Measurements from ENCODE around the gene RHBG.

The RHBG gene

GRCh38 chr1:156386949-156387869, 18.2 kb downstream of the RHBG start:
- no peak for DNase-seq

GRCh38 chr1:156387870-156388173, 18.8 kb downstream of the RHBG start:
- DNase-seq, result no peak

GRCh38 chr1:156388174-156389137, 19.4 kb downstream of the RHBG start:
- no peak for DNase-seq

GRCh38 chr1:156389311-156389710, 20.3 kb downstream of the RHBG start:
- no peak for DNase-seq

GRCh38 chr1:156390469-156391365, 21.7 kb downstream of the RHBG start:
- DNase-seq, result no peak

GRCh38 chr1:156391366-156391677, 22.3 kb downstream of the RHBG start:
- no peak for DNase-seq

GRCh38 chr1:156391701-156392100, 22.7 kb downstream of the RHBG start:
- no peak for DNase-seq

GRCh38 chr1:156392452-156392853, 23.4 kb downstream of the RHBG start:
- no peak for DNase-seq

- DNase-seq, result no peak
These were observed 24.1 kb downstream of the RHBG start for GRCh38 chr1:156393095-156393494.

- no peak for DNase-seq
These were observed 25.1 kb downstream of the RHBG start for GRCh38 chr1:156394082-156394481.

- DNase-seq, result no peak
These were observed 25.9 kb downstream of the RHBG start for GRCh38 chr1:156394835-156395461.

GRCh38 chr1:156399355-156400125, 30.5 kb downstream of the RHBG start:
- DNase-seq, result no peak

GRCh38 chr1:156400191-156400935, 31.4 kb downstream of the RHBG start:
- no peak for DNase-seq

GRCh38 chr1:156401041-156401574, 32.1 kb downstream of the RHBG start:
- DNase-seq, result no peak

GRCh38 chr1:156401681-156402081, 32.7 kb downstream of the RHBG start:
- no peak for DNase-seq

GRCh38 chr1:156402331-156403020, 33.5 kb downstream of the RHBG start:
- DNase-seq, result no peak

GRCh38 chr1:156405670-156406069, 36.7 kb downstream of the RHBG start:
- no peak for DNase-seq

- DNase-seq, result no peak
These were observed 37.2 kb downstream of the RHBG start for GRCh38 chr1:156406251-156406650.

GRCh38 chr1:156407344-156407743, 38.3 kb downstream of the RHBG start:
- no peak for DNase-seq

- no peak for DNase-seq
These were observed 38.7 kb downstream of the RHBG start for GRCh38 chr1:156407760-156408159.
